IPS-18c (cell line): ENCODE measurements around the gene TFIP11.
"Not testable (repeated sequence)": the region's sequence is repeated elsewhere in the genome, so short reads cannot be mapped to it uniquely, and the experiment has no call there.

Experiments used
- H3K4me3 ChIP-seq: 2 replicates; pipeline ENCODE4 v1.7.0; 2013; ENCODE audit warnings: low read depth, mild to moderate bottlenecking, low read length, moderate library complexity; ENCODE audit not compliant: insufficient read depth
- H3K9me3 ChIP-seq: one replicate; pipeline ENCODE4 v1.6.1; 2013; ENCODE audit warnings: mild to moderate bottlenecking, low read length, moderate library complexity; ENCODE audit not compliant: control insufficient read depth, insufficient read depth

Gene TFIP11

DNA sequence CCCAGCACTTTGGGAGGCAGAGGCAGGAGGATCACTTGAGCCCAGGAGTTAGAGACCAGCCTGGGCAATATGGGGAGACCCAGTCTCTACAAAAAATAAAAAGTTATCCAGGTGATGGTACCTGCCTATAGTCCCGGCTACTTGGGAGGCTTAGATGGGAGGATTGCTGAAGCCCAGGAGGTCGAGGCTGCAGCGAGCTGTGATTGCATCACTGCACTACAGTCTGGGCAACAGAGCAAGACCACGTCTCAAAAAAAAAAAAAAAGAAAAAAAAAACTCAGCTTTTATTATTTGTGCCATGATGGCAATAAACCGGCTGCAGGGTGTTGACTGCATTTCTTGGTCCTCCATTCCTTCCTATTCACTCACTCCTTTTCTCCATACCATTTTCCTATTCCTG, 33.6 kb upstream of the TFIP11 start:
- Histone ChIP-seq H3K4me3 (no peak overlapping the region), H3K9me3 (no peaks in the 10 kb centered on the region)

- Histone ChIP-seq H3K9me3 (no peaks in the 10 kb centered on the region), H3K4me3 (no peak overlapping the region)
These were observed 33.1 kb upstream of the TFIP11 start for GRCh38 chr22:26545385-26545784.

- no peaks in the 10 kb centered on the region for H3K9me3 ChIP-seq
- H3K4me3 ChIP-seq, result no peak overlapping the region
These were observed 32.2 kb upstream of the TFIP11 start for GRCh38 chr22:26544489-26544888.

DNA sequence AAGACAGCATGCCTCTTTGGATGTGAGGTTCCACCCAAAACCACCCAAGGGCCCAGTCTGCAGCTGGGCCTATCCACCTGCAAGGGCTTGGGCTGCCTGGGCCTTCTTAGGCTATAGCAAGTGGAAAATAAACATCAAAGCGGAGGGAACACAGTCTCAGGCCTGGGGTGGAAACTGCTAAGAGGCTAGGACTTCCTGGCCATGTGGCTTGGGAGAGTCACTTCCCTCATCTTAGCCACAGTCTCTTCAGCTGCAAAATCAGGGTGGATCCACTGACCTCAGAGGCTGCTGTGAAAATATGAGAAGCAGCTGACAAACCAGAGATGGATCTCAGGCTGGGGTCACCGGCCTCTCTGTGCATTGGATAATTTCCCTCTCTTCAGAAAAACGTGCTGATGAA, 30.6 kb upstream of the TFIP11 start:
- no peak overlapping the region for H3K4me3 ChIP-seq
- H3K9me3 ChIP-seq, result no peaks in the 10 kb centered on the region

DNA sequence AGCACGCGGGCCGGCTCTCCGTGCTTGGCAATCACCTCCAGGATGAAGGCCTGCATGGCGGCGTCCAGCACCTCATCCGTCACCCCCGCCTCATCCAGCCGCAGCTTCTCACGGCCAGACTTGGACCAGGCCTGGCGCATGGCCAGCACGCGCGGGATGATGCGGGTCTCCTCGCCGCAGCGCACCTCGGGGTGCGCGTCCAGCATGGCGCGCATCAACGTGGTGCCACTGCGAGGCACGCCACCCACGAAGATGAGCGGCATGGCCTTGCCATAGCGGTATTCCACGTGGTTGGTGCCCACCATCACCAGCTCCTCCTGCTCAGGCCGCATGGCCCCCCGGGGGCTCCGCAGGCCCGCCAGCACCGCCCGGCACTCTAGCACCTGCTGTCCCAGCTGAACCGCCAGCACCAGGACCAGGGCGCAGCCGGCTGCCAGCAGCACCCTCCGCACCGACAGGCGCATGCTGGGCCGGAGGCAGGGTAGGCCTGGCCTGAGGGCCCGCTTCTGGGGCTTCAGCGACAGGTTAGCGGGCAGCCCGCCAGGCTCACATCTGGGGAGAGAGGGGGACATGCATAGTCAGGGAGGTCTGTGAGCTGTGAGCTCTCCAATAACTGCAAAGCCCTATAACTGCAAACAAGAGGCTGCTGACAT, 29.0 kb upstream of the TFIP11 start:
- no peaks in the 10 kb centered on the region for H3K9me3 ChIP-seq
- H3K4me3 ChIP-seq, result no peak overlapping the region

- Histone ChIP-seq H3K4me3 (no peak overlapping the region), H3K9me3 (no peaks in the 10 kb centered on the region)
These were observed 27.8 kb upstream of the TFIP11 start for GRCh38 chr22:26540119-26540518.

- Histone ChIP-seq H3K9me3 (no peaks in the 10 kb centered on the region), H3K4me3 (no peak overlapping the region)
These were observed 24.5 kb upstream of the TFIP11 start for GRCh38 chr22:26536762-26537134.

DNA sequence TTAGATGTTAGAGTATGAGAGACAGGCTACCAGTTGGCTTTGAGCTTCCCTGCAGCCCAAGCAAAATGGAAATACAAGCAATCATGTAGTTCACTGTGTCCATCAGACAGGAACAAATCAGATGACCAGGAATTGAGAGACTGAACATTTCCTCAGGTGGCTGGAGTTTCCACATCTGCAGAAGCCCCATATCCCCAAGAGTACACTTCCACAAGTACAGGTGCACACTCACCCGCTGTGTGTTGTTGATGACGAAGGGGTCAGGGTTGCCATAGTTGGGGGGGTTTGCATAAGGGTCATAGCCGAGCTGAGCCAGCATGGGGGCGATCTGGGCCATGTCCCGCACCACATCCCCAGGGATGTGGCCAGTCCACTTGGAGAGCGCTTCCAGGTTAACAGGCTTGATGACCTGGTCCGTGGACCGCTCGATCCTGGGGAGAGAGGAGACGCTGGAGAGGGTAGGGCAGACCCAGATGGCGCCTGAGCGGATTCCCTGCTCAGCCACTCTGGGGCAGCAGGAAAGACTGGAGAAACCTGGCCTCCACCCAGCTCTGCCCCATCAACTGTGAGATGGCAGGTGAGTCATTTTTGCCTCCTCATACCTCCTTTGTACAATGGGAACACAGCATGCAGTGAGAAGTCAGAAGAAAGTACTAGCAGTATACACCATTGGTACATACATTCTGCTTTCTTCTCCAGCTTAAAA, 23.9 kb upstream of the TFIP11 start:
- Histone ChIP-seq H3K9me3 (no peaks in the 10 kb centered on the region), H3K4me3 (no peak overlapping the region)

- no peak overlapping the region for H3K4me3 ChIP-seq
- no peaks in the 10 kb centered on the region for H3K9me3 ChIP-seq
These were observed 23.3 kb upstream of the TFIP11 start for GRCh38 chr22:26535603-26535908.

GRCh38 chr22:26534874-26535602, 22.8 kb upstream of the TFIP11 start:
- H3K9me3 ChIP-seq, result no peaks in the 10 kb centered on the region
- no peak overlapping the region for H3K4me3 ChIP-seq

- no peak overlapping the region for H3K4me3 ChIP-seq
- H3K9me3 ChIP-seq, result no peaks in the 10 kb centered on the region
These were observed 22.0 kb upstream of the TFIP11 start for GRCh38 chr22:26534171-26534855.

DNA sequence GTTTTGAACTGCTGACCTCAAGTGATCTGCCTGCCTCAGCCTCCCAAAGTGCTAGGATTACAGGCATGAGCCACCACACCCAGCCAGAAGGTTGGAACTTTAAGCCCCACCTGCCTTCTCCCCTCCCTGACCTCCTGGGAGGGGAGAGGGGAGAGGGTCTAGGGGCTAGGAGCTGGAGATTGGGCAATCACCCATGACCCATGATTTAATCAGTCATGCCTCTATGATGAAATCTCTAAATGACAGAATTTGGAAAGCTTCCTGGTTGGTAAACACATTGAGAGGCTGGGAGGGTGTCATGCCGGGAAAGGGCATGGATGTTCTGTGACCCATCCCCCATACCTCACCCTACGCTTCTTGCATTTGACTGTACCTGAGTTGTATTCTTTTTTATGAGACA, 17.1 kb upstream of the TFIP11 start:
- Histone ChIP-seq H3K4me3 (no peak overlapping the region), H3K9me3 (no peaks in the 10 kb centered on the region)

DNA sequence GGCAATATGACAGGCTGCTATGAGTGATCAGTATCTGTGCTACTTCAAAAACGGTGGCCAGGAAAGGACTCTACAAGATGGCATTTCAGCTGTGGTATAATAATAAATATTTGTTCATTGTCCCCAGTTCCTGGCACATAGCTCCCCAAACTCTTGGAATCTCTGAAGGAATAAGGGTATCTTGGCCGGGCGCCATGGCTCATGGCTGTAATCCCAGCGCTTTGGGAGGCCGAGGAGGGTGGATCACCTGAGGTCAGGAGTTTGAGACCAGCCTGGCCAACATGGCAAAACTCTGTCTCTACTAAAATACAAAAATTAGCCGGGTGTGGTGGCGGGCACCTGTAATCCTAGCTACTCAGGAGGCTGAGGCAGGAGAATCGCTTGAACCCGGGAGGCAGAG, 16.2 kb upstream of the TFIP11 start:
- not testable (repeated sequence) for H3K4me3 ChIP-seq, H3K9me3 ChIP-seq

- H3K9me3 ChIP-seq, result no peaks in the 10 kb centered on the region
- no peak overlapping the region for H3K4me3 ChIP-seq
These were observed 15.5 kb upstream of the TFIP11 start for GRCh38 chr22:26527574-26528465.

DNA sequence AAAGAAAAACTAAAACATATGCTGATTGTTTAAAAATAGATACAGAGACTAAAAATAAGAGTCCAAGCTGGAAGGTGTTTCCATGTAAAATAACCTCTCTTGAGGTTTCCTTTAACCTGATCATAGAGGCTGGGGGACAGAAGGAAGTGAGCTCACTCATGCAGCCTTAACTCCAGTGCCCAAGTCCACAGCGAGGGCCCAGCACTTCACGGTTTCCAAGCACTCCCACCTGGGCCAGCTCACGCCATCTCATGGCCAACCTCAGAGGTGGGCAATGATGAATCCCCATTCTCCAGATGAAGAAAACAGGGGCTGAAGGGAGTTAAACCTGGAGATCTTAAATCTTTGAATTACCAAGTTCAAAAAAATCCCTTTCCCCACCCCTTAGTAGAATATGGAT, 14.9 kb upstream of the TFIP11 start:
- Histone ChIP-seq H3K4me3 (no peak overlapping the region), H3K9me3 (no peaks in the 10 kb centered on the region)

DNA sequence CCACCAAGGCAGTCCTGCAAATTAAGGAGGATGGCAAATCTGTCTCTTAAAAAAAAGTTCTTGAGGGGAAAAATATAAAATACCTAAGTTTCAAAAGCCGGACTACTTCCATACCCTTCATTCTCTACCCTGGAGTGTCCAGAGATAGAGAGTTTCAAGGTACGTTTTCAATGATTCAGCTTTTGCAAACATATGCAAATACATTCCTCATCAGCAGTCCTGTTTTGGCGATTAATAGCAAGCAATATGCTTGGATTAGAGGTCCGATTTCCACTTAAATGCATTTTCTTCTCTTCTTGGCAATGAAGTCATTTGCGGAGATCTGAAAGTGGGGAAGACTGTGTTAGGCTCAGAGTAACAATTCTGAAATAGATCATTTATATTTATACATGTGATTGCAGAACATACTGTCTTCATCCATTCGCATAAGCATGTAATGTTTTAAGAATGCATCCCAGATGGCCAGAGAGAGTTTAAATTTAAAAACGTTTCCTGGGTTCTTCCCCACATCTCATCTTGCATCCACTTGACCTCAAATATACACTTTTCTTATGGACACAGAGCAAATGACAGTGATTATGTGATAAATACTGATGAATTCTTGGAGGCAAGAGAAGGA, 13.8 kb upstream of the TFIP11 start:
- H3K9me3 ChIP-seq, result no peaks in the 10 kb centered on the region
- H3K4me3 ChIP-seq, result no peak overlapping the region

DNA sequence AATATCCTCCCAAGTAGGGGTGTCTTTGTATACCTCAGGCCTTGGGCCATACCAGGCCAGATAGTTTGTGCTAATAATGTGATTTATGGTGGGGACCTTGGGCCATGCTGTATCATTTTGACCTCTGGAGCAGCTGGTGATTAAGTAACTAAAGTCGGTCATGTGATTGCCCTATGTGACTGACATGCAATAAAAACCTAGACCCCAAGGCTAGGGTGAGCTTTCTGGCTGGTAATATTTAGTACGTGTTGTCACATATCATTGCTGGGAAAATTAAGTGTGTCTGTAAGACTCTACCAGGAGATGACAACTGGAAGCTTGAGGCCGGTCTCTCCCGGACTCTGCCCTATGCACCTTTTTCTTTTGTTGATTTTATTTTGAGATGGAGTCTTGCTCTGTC, 12.6 kb upstream of the TFIP11 start:
- no peaks in the 10 kb centered on the region for H3K9me3 ChIP-seq
- no peak overlapping the region for H3K4me3 ChIP-seq
